DND-41 (cell line): Measurements from ENCODE around the gene ZNF23.
A peak's percentile ranks its signal among the peaks of the same experiment; 100 is the strongest.

Experiments used
- ATAC-seq: fragments of 200-7000 bp; cut with Tn5 transposase; 3 replicates; pipeline ENCODE4 v1.9.1; 2021; ENCODE audit warnings: low read depth; ENCODE audit not compliant: insufficient read depth
- DNase-seq: peaks from one replicate; pipeline ENCODE4 v3.0.0-alpha.2; 2020
- H2AFZ ChIP-seq: 2 replicates; pipeline ENCODE4 v1.6.0; 2012; ENCODE audit warnings: low read depth, low read length
- H3K27ac ChIP-seq: 2 replicates; pipeline ENCODE4 v1.5.1; 2012; ENCODE audit warnings: low read length, inconsistent platforms
- H3K27me3 ChIP-seq: fragments of 200-600 bp; sonication (generic); 2 replicates; pipeline ENCODE4 v1.6.0; 2012; ENCODE audit warnings: low read length, mild to moderate bottlenecking, inconsistent platforms; ENCODE audit not compliant: insufficient read depth, poor library complexity
- H3K36me3 ChIP-seq: 2 replicates; pipeline ENCODE4 v1.5.1; 2012; ENCODE audit warnings: low read length, inconsistent platforms; ENCODE audit not compliant: insufficient read depth
- H3K4me1 ChIP-seq: 2 replicates; pipeline ENCODE4 v1.5.1; 2012; ENCODE audit warnings: mild to moderate bottlenecking, low read length; ENCODE audit not compliant: insufficient read depth
- H3K4me2 ChIP-seq: 2 replicates; pipeline ENCODE4 v1.6.0; 2012; ENCODE audit warnings: mild to moderate bottlenecking, moderate library complexity, low read length, inconsistent platforms; ENCODE audit not compliant: insufficient read depth
- H3K4me3 ChIP-seq, 2 experiments: fragments of 200-600 bp in 1 of 2; shearing (Covaris generic) in 1 of 2; 2 replicates each; pipeline ENCODE4 v1.5.1; 2012 to 2016; ENCODE audit warnings: inconsistent platforms in 2 of 2, low read length in 2 of 2, mild to moderate bottlenecking in 2 of 2, low read depth in 1 of 2, moderate library complexity in 1 of 2
- H3K79me2 ChIP-seq: 2 replicates; pipeline ENCODE4 v1.6.0; 2012; ENCODE audit warnings: low read length, inconsistent platforms; ENCODE audit not compliant: insufficient read depth
- H3K9ac ChIP-seq: 2 replicates; pipeline ENCODE4 v1.6.0; 2012; ENCODE audit warnings: low read depth, mild to moderate bottlenecking, inconsistent platforms, low read length, moderate library complexity
- H3K9me3 ChIP-seq: 2 replicates; pipeline ENCODE4 v1.5.1; 2012; ENCODE audit warnings: low read length, moderate library complexity, mild to moderate bottlenecking, inconsistent platforms; ENCODE audit not compliant: insufficient read depth, severe bottlenecking
- H4K20me1 ChIP-seq: 2 replicates; pipeline ENCODE4 v1.6.0; 2012; ENCODE audit warnings: low read length; ENCODE audit not compliant: insufficient read depth
- EZH2 ChIP-seq: IDR thresholded peaks from 3 replicates; pipeline ENCODE4 v1.6.1; 2012; ENCODE audit warnings: borderline replicate concordance, low read depth, mild to moderate bottlenecking, moderate library complexity, low read length, inconsistent platforms; ENCODE audit not compliant: severe bottlenecking
- TF ChIP-seq, protein P1 (sequence below): IDR thresholded peaks from 2 replicates; pipeline ENCODE4 v1.5.1; 2012; ENCODE audit warnings: borderline replicate concordance, low read length, moderate library complexity, mild to moderate bottlenecking; ENCODE audit not compliant: poor library complexity, severe bottlenecking; ENCODE audit errors: extremely low read depth

Gene ZNF23

DNA sequence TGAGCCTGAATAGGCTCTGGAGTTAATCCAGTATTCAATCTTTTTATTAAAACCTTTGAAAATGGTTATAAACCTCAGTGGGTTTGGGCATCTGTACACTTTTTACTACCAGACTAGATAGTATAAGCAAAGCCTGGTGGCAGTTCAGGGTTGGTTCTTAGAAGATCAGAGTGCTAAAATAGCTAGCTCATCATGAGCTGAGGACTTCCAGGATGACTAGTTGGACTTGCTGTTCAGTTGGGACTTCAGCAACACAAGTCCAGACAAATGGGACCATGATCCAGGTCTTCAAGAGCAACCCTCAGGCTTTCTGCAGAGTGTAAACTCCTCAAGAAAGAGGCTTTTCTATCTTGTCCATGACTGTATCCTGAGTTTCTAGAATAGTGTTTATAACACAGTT lies 28.3 kb upstream of the ZNF23 start:
- no peak overlapping the region for H3K27ac ChIP-seq
- H3K36me3 ChIP-seq: no peaks in the 10 kb centered on the region
- H3K79me2 ChIP-seq: no peaks in the 10 kb centered on the region
- no peak overlapping the region for H2AFZ ChIP-seq
- H4K20me1 ChIP-seq: no peaks in the 10 kb centered on the region
- no peaks in the 10 kb centered on the region for H3K9me3 ChIP-seq
- H3K9ac ChIP-seq: no peak overlapping the region
- no peak for ATAC-seq
- peaks cover 3% of the 10 kb centered on the region for H3K27me3 ChIP-seq
- H3K4me2 ChIP-seq: no peak overlapping the region
- DNase-seq: no peak
- H3K4me3 ChIP-seq: no peak overlapping the region
- no peaks in the 10 kb centered on the region for H3K4me1 ChIP-seq
- TF ChIP-seq, protein P1, sequence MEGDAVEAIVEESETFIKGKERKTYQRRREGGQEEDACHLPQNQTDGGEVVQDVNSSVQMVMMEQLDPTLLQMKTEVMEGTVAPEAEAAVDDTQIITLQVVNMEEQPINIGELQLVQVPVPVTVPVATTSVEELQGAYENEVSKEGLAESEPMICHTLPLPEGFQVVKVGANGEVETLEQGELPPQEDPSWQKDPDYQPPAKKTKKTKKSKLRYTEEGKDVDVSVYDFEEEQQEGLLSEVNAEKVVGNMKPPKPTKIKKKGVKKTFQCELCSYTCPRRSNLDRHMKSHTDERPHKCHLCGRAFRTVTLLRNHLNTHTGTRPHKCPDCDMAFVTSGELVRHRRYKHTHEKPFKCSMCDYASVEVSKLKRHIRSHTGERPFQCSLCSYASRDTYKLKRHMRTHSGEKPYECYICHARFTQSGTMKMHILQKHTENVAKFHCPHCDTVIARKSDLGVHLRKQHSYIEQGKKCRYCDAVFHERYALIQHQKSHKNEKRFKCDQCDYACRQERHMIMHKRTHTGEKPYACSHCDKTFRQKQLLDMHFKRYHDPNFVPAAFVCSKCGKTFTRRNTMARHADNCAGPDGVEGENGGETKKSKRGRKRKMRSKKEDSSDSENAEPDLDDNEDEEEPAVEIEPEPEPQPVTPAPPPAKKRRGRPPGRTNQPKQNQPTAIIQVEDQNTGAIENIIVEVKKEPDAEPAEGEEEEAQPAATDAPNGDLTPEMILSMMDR: no peak
- TF ChIP-seq EZH2: no peak

DNA sequence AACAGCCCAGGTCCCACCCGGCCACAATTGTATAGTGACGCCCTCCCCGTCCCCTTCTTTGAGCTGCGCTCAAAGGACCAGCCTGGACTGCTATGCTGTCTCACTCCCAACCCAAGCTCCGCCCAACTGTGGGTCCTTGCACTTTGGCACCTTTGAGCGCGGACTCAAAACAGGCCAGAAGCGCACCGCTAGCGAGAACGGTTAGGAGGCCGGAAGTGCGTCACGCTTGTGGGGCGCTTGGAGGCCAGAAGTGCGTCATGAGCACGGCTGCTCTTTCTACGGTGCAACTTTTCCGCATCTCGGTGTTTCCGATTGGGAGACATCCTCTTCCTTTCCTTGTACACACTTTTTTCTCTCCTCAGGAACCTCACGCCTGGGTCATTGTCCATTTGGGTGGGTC lies 27.1 kb upstream of the ZNF23 start, which contains the start of gene ZNF19:
TSS of gene ZNF19 (minus strand) at position 203 of the 400 bp plus-strand sequence. CDS start 7,210 bp downstream, outside the sequence.
- TF ChIP-seq, protein P1: no peak
- no peak for TF ChIP-seq EZH2
- Histone ChIP-seq H3K79me2 (no peaks in the 10 kb centered on the region), H3K27me3 (peaks cover 3% of the 10 kb centered on the region), H3K9me3 (no peaks in the 10 kb centered on the region), H3K4me1 (peaks cover 6% of the 10 kb centered on the region; the same call in 1 of the 2 replicates), H3K36me3 (no peaks in the 10 kb centered on the region), H2AFZ (no peak within 1 kb of the TSS), H3K9ac (no peak within 1 kb of the TSS), H3K4me3 (no peak within 1 kb of the TSS), H3K4me2 (no peak within 1 kb of the TSS), H4K20me1 (no peaks in the 10 kb centered on the region), H3K27ac (no peak within 1 kb of the TSS)
- ATAC-seq (no peak), DNase-seq (no peak)

DNA sequence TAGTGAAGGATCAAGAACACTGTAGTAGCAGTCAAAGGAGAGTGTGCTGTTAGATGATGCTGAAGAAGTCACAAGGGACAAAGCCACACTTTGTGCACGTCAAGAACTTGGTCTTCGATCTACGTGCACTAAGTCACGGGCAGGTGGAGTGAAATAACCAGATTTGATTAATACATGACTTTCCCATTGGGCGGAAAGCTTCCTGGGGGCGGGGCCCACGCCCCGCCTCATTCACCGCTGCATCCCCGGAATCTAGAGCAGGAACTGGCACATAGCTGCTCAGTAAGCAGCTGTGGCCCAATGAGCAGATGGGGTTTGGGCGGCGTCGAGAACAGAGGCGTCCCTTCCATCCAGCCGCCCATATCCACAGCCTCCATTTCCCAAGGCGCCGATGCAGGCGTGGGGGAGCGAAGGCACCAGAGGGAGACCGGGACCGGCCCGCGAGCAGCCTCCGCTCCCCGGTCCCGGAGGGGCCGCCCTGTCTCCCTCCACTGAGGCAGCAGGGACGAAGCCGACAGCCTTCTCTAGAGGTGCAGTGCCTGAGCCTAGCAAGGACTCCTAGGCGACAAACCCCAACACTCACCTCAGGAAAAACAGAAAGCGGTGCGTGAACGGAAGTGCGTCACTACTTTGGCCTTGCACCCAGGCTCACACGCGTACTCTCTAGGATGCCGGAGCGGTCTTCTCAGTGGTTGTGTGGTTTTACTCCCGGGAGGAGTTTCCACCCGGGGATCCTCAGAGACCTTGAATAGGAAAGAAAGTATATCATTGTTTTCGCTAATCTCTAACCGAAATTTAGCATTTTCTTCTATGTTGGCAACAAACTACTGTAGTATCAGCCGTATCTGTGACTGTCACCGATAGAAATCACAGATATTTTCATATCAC lies 22.2 kb upstream of the ZNF23 start:
- H3K27me3 ChIP-seq: no peaks in the 10 kb centered on the region
- H3K79me2 ChIP-seq: no peaks in the 10 kb centered on the region
- H2AFZ ChIP-seq: peak overlapping the region; percentile 93
- peaks cover 15% of the 10 kb centered on the region for H3K4me1 ChIP-seq
- peak overlapping the region; percentile 65 for H3K27ac ChIP-seq
- peak overlapping the region; percentile 68 to 71 for H3K4me3 ChIP-seq
- H4K20me1 ChIP-seq: no peaks in the 10 kb centered on the region
- ATAC-seq (peak; percentile 92), DNase-seq (peak; percentile 83)
- H3K36me3 ChIP-seq: no peaks in the 10 kb centered on the region
- no peaks in the 10 kb centered on the region for H3K9me3 ChIP-seq
- H3K4me2 ChIP-seq: peak overlapping the region; percentile 95
- no peak for TF ChIP-seq EZH2
- TF ChIP-seq, protein P1: no peak
- H3K9ac ChIP-seq: peak overlapping the region; percentile 64
